SK-N-MC (cell line): Measurements from ENCODE around the gene GHRH.

Experiments
- EZH2 ChIP-seq: fragments of 200-600 bp; sonication (generic); IDR thresholded peaks from one replicate; pipeline ENCODE4 v1.6.1; 2017; ENCODE audit warnings: antibody characterized with exemption
- POLR2AphosphoS5 ChIP-seq: IDR thresholded peaks from 2 replicates; pipeline ENCODE4 v1.6.1; 2012; ENCODE audit warnings: mild to moderate bottlenecking, low read depth, low read length, borderline replicate concordance

DNA sequence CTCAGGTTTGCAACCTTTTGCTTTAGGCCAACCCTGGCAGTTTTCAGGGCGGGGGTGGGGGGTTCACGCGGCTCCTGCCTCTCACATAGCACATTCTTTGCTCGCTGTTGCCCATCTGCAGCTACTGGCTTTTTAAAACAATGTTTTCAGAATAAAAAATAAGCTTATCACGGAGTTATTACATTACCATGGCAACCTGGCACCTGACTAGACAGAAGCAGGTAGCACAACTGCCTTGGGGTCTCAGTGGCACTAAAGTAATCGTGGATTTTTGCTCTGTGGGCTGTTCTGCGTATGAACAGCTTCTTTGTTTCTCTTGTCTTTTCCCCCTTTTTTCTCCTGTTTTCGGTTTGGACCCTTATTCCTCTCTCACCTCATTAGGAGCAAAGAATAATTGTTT is 18.8 kb upstream of the GHRH start:
- TF ChIP-seq POLR2AphosphoS5 (no peak), EZH2 (no peak)
